SK-N-SH (cell line): ENCODE measurements around the gene CDK14. TPM values are rescaled to one million over a fixed set of nuclear protein-coding genes. Genes with fewer than 3 reads are reported as not detected.

Experiments used
- CTCF ChIA-PET: fragments of 300-600, 350-600 bp; formaldehyde crosslinking; extraction: SDS; loops from one replicate; lab custom pipeline; 2021; lab: Yijun Ruan, JAX
- POLR2A ChIA-PET: fragments of 350-600 bp; sonication (Branson Sonifier 250); formaldehyde crosslinking; extraction: SDS; loops from one replicate; lab custom pipeline; 2020; ENCODE audit warnings: antibody characterized with exemption, inconsistent platforms; lab: Yijun Ruan, JAX
- DNase-seq: peaks from one replicate; pipeline ENCODE4 v3.0.0; 2012
- H2AFZ ChIP-seq: fragments of 200-600 bp; sonication (generic); 2 replicates; pipeline ENCODE4 v1.8.1; 2016; ENCODE audit warnings: antibody characterized with exemption, mild to moderate bottlenecking, low read depth
- H3F3A ChIP-seq: fragments of 200-600 bp; sonication (generic); replicated peaks from 2 replicates; pipeline ENCODE3; 2016; ENCODE audit warnings: antibody characterized with exemption, mild to moderate bottlenecking; ENCODE audit not compliant: insufficient read depth
- H3K27ac ChIP-seq, 2 experiments: fragments of 200-500 bp in 1 of 2; fragments of 200-600 bp in 1 of 2; sonication (Bioruptor generic) in 1 of 2; sonication (generic), shearing (Covaris generic) in 1 of 2; 2 replicates each; pipeline versions ENCODE4 v1.5.1 to v1.6.1; 2014 to 2016; ENCODE audit warnings: low read depth in 2 of 2, inconsistent platforms in 1 of 2, low read length in 1 of 2, mild to moderate bottlenecking in 1 of 2, mixed read lengths in 1 of 2
- H3K27me3 ChIP-seq: fragments of 200-600 bp; sonication (generic), shearing (Covaris generic); 2 replicates; pipeline ENCODE4 v1.6.1; 2016; ENCODE audit warnings: mixed run types; ENCODE audit not compliant: insufficient read depth
- H3K36me3 ChIP-seq, 2 experiments: fragments of 200-500 bp in 1 of 2; fragments of 200-600 bp in 1 of 2; sonication (Bioruptor generic) in 1 of 2; sonication (generic) in 1 of 2; replicated peaks in 1 of 2; 2 replicates each; pipeline versions ENCODE3 to v1.5.1; 2014 to 2016; ENCODE audit warnings: low read length in 1 of 2, mild to moderate bottlenecking in 1 of 2; ENCODE audit not compliant: insufficient read depth in 2 of 2, control insufficient read depth in 1 of 2
- H3K4me1 ChIP-seq, 2 experiments: fragments of 200-500 bp in 1 of 2; fragments of 200-600 bp in 1 of 2; sonication (Bioruptor generic) in 1 of 2; sonication (generic), shearing (Covaris generic) in 1 of 2; 2 replicates each; pipeline versions ENCODE4 v1.5.1 to v1.6.1; 2014 to 2016; ENCODE audit warnings: low read depth in 1 of 2, low read length in 1 of 2, mixed run types in 1 of 2; ENCODE audit not compliant: insufficient read depth in 2 of 2, control insufficient read depth in 1 of 2
- H3K4me2 ChIP-seq: fragments of 200-600 bp; sonication (generic), shearing (Covaris generic); 2 replicates; pipeline ENCODE4 v1.6.1; 2017; ENCODE audit warnings: mixed run types
- H3K4me3 ChIP-seq, 2 experiments: fragments of 200-500 bp in 1 of 2; fragments of 200-600 bp in 1 of 2; sonication (Bioruptor generic) in 1 of 2; sonication (generic), shearing (Covaris generic) in 1 of 2; 2 replicates each; pipeline versions ENCODE4 v1.5.1 to v1.8.1; 2014 to 2016; ENCODE audit warnings: low read depth in 2 of 2, inconsistent platforms in 1 of 2, low read length in 1 of 2, mild to moderate bottlenecking in 1 of 2, mixed read lengths in 1 of 2, moderate library complexity in 1 of 2
- H3K79me2 ChIP-seq: fragments of 200-600 bp; sonication (generic); 2 replicates; pipeline ENCODE4 v1.8.1; 2017; ENCODE audit warnings: mild to moderate bottlenecking; ENCODE audit not compliant: insufficient read depth
- H3K9ac ChIP-seq: fragments of 200-600 bp; sonication (generic); 2 replicates; pipeline ENCODE4 v1.6.1; 2017; ENCODE audit warnings: mixed run types
- H3K9me2 ChIP-seq: fragments of 200-600 bp; sonication (generic); 2 replicates; pipeline ENCODE4 v1.6.1; 2017; ENCODE audit warnings: mixed run types
- H3K9me3 ChIP-seq: fragments of 200-600 bp; sonication (generic); 2 replicates; pipeline ENCODE4 v1.6.1; 2017; ENCODE audit warnings: mixed run types, mild to moderate bottlenecking, moderate library complexity
- H4K20me1 ChIP-seq: fragments of 200-600 bp; sonication (generic); 2 replicates; pipeline ENCODE4 v1.6.1; 2017; ENCODE audit warnings: mild to moderate bottlenecking, mixed run types; ENCODE audit not compliant: insufficient read depth
- CTCF ChIP-seq: fragments of 200-600 bp; sonication (generic); IDR thresholded peaks from 2 replicates; pipeline ENCODE4 v1.6.1; 2017; ENCODE audit warnings: antibody characterized with exemption, mild to moderate bottlenecking, moderate library complexity
- EP300 ChIP-seq, 2 experiments: IDR thresholded peaks; 2 replicates each; pipeline versions ENCODE4 v1.4.0 to v1.6.1; 2012; ENCODE audit warnings: borderline replicate concordance in 1 of 2, low read depth in 1 of 2, low read length in 1 of 2
- EZH2phosphoT487 ChIP-seq: fragments of 200-600 bp; sonication (generic); IDR thresholded peaks from 2 replicates; pipeline ENCODE4 v1.6.1; 2017; ENCODE audit warnings: low read depth, mixed run types, mild to moderate bottlenecking, antibody characterized with exemption, moderate library complexity, borderline replicate concordance
- FOSL2 ChIP-seq: IDR thresholded peaks from 2 replicates; pipeline ENCODE4 v1.4.0; 2012; ENCODE audit warnings: low read depth, mild to moderate bottlenecking, moderate library complexity, borderline replicate concordance
- FOXJ3 ChIP-seq: sonication (generic); formaldehyde crosslinking; IDR thresholded peaks from 2 replicates; pipeline ENCODE4 v1.5.1; 2020; ENCODE audit warnings: mild to moderate bottlenecking, missing genetic modification reagents
- GATA2 ChIP-seq: sonication (generic); formaldehyde crosslinking; IDR thresholded peaks from 2 replicates; pipeline ENCODE4 v1.5.0; 2020; ENCODE audit warnings: mild to moderate bottlenecking, missing genetic modification reagents
- JUND ChIP-seq: IDR thresholded peaks from 2 replicates; pipeline ENCODE4 v1.4.0; 2012
- MEF2A ChIP-seq: IDR thresholded peaks from 2 replicates; pipeline ENCODE4 v1.4.0; 2012; ENCODE audit warnings: low read depth, borderline replicate concordance
- NFIC ChIP-seq: IDR thresholded peaks from 2 replicates; pipeline ENCODE4 v1.4.0; 2012; ENCODE audit warnings: borderline replicate concordance
- PBX3 ChIP-seq: IDR thresholded peaks from 2 replicates; pipeline ENCODE4; 2012
- POLR2AphosphoS5 ChIP-seq: IDR thresholded peaks from 2 replicates; pipeline ENCODE4 v1.6.1; 2012; ENCODE audit warnings: low read depth, low read length
- RCOR1 ChIP-seq: fragments of 150-350 bp; IDR thresholded peaks from 2 replicates; pipeline ENCODE4 v1.6.1; 2017; ENCODE audit warnings: antibody characterized with exemption, low read length
- REST ChIP-seq: IDR thresholded peaks from 2 replicates; pipeline ENCODE4 v1.6.1; 2012; ENCODE audit warnings: mild to moderate bottlenecking, low read depth, low read length, moderate library complexity
- SIN3A ChIP-seq: IDR thresholded peaks from 2 replicates; pipeline ENCODE4 v1.6.1; 2012; ENCODE audit warnings: low read depth, mild to moderate bottlenecking, low read length, moderate library complexity, borderline replicate concordance
- TEAD4 ChIP-seq: IDR thresholded peaks from 2 replicates; pipeline ENCODE4 v1.4.0; 2012; ENCODE audit warnings: mild to moderate bottlenecking, borderline replicate concordance; ENCODE audit not compliant: insufficient read depth
- USF1 ChIP-seq: IDR thresholded peaks from 2 replicates; pipeline ENCODE4 v1.4.0; 2012; ENCODE audit warnings: low read depth, borderline replicate concordance
- YY1 ChIP-seq: IDR thresholded peaks from 2 replicates; pipeline ENCODE4 v1.4.0; 2012; ENCODE audit warnings: low read depth, mild to moderate bottlenecking
- WGBS: methylation state at CpG from one replicate; pipeline ENCODE4 v1.1.6; 2017; ENCODE audit warnings: low lambda C conversion rate; 5-methylcytosine and 5-hydroxymethylcytosine counted together
- polyA plus RNA-seq, 3 experiments: library from polyadenylated mRNA; depleted of rRNA; stranded (reverse); fragments of >200 nt; gene quantifications; 2 replicates each; pipeline ENCODE4 v1.2.3, GENCODE V29; 2012

The CDK14 gene
- polyA plus RNA-seq, 1 of the 3 experiments (the other 2 are of a cell fraction): 13.9 TPM

- CTCF ChIA-PET: interaction anchor here (1.2 to 2.8 kb wide), 3 partner anchors 10 to 14 kb away, joined by 5 to 13 read pairs (median 7); no protein-coding TSS in a partner anchor
- no peak overlapping the region for H3K4me2 ChIP-seq
- WGBS: 93% methylated on average over 1 of the region's 1 CpG
- H3K9me2 ChIP-seq: no peaks in the 10 kb centered on the region
- no peaks in the 10 kb centered on the region for H3K36me3 ChIP-seq
- POLR2A ChIA-PET: no interaction called here
- H3K79me2 ChIP-seq: no peaks in the 10 kb centered on the region
- DNase-seq: no peak
- no peaks in the 10 kb centered on the region for H4K20me1 ChIP-seq
- H3K4me1 ChIP-seq: peaks cover 5 to 8% of the 10 kb centered on the region in 2 experiments; a peak in 2 of 4 replicates
- no peak overlapping the region for H3K4me3 ChIP-seq
- H3K9ac ChIP-seq: no peak overlapping the region
- no peak overlapping the region for H2AFZ ChIP-seq
- TF ChIP-seq MEF2A (no peak), CTCF (no peak), REST (no peak), RCOR1 (no peak), USF1 (no peak), POLR2AphosphoS5 (no peak), NFIC (no peak), TEAD4 (no peak), GATA2 (CRISPR knock-in tag) (no peak), FOSL2 (no peak), JUND (no peak), EP300 (IDR thresholded peaks at IDR 0.05; ENCODE audit: borderline replicate concordance in 1 of 2, low read depth in 1 of 2, low read length in 1 of 2) (no peak), YY1 (no peak), SIN3A (no peak), FOXJ3 (no peak), PBX3 (no peak), EZH2phosphoT487 (no peak)
- no peaks in the 10 kb centered on the region for H3K27me3 ChIP-seq
- H3K9me3 ChIP-seq: no peaks in the 10 kb centered on the region
- no peak overlapping the region for H3K27ac ChIP-seq
- H3F3A ChIP-seq: no peaks in the 10 kb centered on the region
Measured at GRCh38 chr7:91239772-91240171, 643.7 kb downstream of the CDK14 start.
